Measurements from ENCODE around the gene MAP1B.

MAP1B gene

DNA sequence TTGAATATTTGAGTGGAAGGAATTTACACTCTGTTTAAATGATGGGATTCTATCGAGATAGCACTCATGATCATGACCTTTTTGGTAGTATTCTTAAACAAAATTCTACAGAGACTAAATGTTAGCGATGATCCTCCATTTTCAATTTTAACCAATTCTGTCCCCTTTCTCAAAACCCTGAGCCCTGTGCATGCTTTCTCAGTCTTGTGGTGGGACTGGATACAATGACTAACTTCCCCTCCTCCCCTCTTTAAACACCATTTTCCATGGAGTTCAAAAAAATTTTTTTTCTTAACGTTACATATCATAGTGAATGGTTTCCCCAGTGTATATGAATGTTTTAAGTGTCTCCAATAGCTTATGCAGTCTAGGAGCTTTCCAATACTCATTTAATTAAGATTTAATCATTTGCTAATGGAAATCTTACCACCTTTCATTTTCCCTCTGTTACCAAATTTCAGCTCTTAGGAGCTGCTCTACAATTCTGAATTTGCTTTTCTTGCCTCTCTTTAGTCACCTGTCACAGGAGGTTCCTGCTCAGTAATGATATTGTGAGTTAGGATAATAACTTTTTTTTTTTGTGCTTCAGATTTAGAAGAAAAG is 101.2 kb downstream of the MAP1B start:
- no peak overlapping the region for H3K9ac ChIP-seq (ENCODE audit: low read length)
- H3K27me3 ChIP-seq (ENCODE audit: control insufficient read depth, insufficient read depth, low read length): no peaks in the 10 kb centered on the region
- no peaks in the 10 kb centered on the region for H3K36me3 ChIP-seq (ENCODE audit: control insufficient read depth, insufficient read depth, low read length)
- H3K4me1 ChIP-seq (ENCODE audit: control insufficient read depth, insufficient read depth, low read length): peaks cover 11% of the 10 kb centered on the region
- H3K9me3 ChIP-seq (ENCODE audit: control insufficient read depth, low read length): no peaks in the 10 kb centered on the region
- no peak overlapping the region for H3K4me3 ChIP-seq (ENCODE audit: low read length)

DNA sequence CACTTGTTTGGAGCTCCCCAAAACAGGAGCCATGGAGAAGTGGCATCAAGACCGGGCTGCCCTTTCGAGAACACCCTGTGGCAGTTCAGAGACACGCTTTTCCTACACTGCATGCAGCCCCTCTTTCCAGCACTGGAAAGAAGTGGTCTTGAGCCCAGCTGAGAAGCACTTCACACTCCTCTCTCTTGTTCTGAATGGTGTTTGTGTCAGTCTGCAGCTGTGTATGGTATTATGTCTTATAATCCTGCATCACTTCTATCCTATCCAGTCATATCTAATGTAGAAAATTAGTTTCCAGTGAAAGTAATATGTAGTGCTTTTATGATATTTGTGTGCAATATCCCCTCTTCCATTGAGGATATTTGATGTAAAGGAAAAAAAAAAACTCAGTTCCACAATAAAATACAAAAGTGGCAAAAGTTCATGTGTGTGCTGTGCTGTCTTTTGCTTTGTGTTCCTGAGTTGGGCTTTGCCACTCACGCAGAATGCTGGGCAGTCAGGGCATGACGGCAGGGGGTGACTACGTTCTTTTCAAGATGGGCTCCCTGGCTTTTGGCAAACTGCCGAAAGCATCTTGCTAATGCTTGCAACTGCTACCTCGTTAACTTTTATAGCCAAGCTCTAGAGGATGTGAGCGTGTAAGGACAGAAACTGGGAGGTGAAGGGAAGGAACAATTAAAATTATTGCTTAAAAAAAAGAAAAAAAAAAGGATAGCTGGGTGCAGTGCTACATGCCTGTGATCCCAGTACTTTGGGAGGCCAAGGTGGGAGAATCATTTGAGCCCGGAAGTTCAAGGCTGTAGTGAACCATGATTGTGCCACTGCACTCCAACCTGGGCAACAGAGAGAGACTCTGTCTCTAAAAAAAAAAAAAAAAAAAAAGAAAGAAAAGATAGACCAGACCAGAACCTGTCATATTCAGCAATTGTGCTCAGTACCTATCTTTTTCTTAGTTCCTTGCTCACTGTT is 102.2 kb downstream of the MAP1B start:
- no peaks in the 10 kb centered on the region for H3K36me3 ChIP-seq (ENCODE audit: control insufficient read depth, insufficient read depth, low read length)
- H3K4me1 ChIP-seq (ENCODE audit: control insufficient read depth, insufficient read depth, low read length): peaks cover 11% of the 10 kb centered on the region
- no peaks in the 10 kb centered on the region for H3K27me3 ChIP-seq (ENCODE audit: control insufficient read depth, insufficient read depth, low read length)
- no peak overlapping the region for H3K9ac ChIP-seq (ENCODE audit: low read length)
- H3K9me3 ChIP-seq (ENCODE audit: control insufficient read depth, low read length): no peaks in the 10 kb centered on the region
- H3K4me3 ChIP-seq (ENCODE audit: low read length): no peak overlapping the region

DNA sequence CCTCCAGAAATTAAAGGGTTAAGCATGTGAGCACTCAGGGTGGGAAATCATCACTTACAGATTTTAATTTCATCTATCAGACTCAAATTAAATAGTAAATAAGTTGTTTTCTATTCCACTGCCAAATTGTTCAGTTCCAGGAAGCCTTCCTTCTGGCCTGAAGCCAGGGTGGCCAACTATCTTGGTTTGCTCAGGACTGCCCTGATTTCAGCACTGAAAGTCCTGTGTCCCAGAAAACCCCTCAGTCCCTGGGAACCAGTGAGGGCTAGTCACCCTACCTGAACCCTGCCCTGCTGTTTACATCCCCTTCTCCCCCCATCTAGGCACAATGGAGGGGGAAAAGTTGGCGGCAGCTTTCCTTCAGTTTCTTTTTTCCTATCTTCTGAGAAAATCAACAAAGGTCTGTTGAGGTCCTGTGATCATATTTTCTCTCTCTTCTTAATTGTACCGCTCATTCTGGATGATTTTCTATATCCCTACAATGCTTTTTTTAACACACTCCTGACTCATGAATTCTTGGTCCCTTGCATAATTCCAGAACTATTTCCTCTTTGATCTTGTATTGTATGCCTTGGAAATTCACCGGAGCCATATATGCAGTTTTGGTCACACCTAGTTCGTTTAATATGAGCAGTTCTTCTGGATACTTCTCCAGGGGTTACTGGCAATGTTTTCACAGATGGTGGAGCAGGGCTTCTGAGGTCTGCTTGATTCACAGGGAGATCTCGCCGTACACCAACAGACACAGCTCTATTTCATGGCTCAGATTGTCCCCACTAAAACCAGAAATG is 103.8 kb downstream of the MAP1B start:
- no peaks in the 10 kb centered on the region for H3K27me3 ChIP-seq (ENCODE audit: control insufficient read depth, insufficient read depth, low read length)
- no peak overlapping the region for H3K9ac ChIP-seq (ENCODE audit: low read length)
- H3K4me3 ChIP-seq (ENCODE audit: low read length): no peak overlapping the region
- peaks cover 11% of the 10 kb centered on the region for H3K4me1 ChIP-seq (ENCODE audit: control insufficient read depth, insufficient read depth, low read length)
- no peaks in the 10 kb centered on the region for H3K9me3 ChIP-seq (ENCODE audit: control insufficient read depth, low read length)
- H3K36me3 ChIP-seq (ENCODE audit: control insufficient read depth, insufficient read depth, low read length): no peaks in the 10 kb centered on the region

DNA sequence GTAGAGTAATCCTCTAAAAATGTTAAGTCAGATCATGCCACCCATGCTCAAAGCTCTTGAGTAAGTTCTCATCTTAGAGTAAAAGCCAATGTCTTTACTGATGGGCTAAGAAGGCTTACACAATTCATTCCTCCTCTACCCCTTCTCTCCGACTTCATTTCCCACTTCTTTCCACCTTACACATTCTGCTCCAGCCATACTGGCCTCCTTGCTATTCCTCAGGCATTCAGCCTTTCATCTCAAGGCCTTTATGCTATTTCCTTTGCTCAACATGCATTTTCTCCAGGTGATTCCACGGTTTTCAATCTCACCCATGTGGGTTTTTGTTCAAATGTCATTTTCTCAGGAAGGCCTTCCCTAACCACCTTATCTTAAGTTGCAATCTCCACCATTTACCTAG is 104.9 kb downstream of the MAP1B start:
- no peaks in the 10 kb centered on the region for H3K36me3 ChIP-seq (ENCODE audit: control insufficient read depth, insufficient read depth, low read length)

DNA sequence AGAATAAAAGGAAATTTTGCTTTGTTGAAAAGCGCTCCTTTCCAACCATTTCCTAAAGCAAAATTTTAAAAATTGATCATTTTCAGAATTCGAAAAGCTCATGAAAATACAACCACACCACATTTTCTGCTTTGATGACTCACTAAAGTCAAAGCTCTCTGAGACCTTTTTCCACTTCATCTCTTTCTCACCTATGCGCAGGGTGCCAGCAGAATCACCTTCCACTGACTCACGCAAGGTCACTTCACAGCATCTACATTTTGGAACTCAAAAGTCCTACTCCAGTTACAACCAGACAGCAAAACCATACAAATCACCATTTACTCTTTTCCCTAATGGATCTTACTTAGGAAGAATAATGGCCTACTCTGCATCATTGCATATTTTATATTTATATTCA is 106.2 kb downstream of the MAP1B start:
- H3K4me3 ChIP-seq (ENCODE audit: low read length): no peak overlapping the region
- H3K4me1 ChIP-seq (ENCODE audit: control insufficient read depth, insufficient read depth, low read length): peaks cover 11% of the 10 kb centered on the region
- H3K27me3 ChIP-seq (ENCODE audit: control insufficient read depth, insufficient read depth, low read length): no peaks in the 10 kb centered on the region
- H3K9ac ChIP-seq (ENCODE audit: low read length): no peak overlapping the region
- H3K36me3 ChIP-seq (ENCODE audit: control insufficient read depth, insufficient read depth, low read length): peaks cover 7% of the 10 kb centered on the region
- H3K9me3 ChIP-seq (ENCODE audit: control insufficient read depth, low read length): no peaks in the 10 kb centered on the region

More for the DNA sequence above, 104.9 kb downstream of the MAP1B start:
- peaks cover 11% of the 10 kb centered on the region for H3K4me1 ChIP-seq (ENCODE audit: control insufficient read depth, insufficient read depth, low read length)
- H3K27me3 ChIP-seq (ENCODE audit: control insufficient read depth, insufficient read depth, low read length): no peaks in the 10 kb centered on the region
- H3K9ac ChIP-seq (ENCODE audit: low read length): no peak overlapping the region
- H3K4me3 ChIP-seq (ENCODE audit: low read length): no peak overlapping the region
- H3K9me3 ChIP-seq (ENCODE audit: control insufficient read depth, low read length): no peaks in the 10 kb centered on the region

DNA sequence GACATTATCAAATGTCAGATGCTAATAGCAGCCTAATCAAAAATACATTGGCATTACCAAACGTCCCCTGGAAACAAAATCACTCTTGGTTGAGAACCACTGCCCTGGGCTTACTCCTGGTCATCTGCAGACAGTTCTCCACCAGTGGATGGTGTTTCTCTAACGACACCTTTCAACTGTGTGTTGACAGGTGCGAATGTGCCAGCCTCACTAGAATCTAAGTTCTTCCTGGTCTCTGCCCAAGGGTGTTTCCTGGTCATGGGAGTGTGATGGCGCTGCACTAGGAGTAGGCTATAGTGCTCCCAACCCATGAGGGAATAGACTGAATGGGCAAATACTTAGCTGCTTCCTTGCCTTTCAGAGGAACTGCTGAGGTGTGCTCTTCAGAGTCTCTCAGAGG is 106.9 kb downstream of the MAP1B start:
- peaks cover 10% of the 10 kb centered on the region for H3K36me3 ChIP-seq (ENCODE audit: control insufficient read depth, insufficient read depth, low read length)
- no peak overlapping the region for H3K9ac ChIP-seq (ENCODE audit: low read length)
- no peaks in the 10 kb centered on the region for H3K9me3 ChIP-seq (ENCODE audit: control insufficient read depth, low read length)
- no peak overlapping the region for H3K4me3 ChIP-seq (ENCODE audit: low read length)
- H3K27me3 ChIP-seq (ENCODE audit: control insufficient read depth, insufficient read depth, low read length): no peaks in the 10 kb centered on the region
- H3K4me1 ChIP-seq (ENCODE audit: control insufficient read depth, insufficient read depth, low read length): peaks cover 11% of the 10 kb centered on the region

DNA sequence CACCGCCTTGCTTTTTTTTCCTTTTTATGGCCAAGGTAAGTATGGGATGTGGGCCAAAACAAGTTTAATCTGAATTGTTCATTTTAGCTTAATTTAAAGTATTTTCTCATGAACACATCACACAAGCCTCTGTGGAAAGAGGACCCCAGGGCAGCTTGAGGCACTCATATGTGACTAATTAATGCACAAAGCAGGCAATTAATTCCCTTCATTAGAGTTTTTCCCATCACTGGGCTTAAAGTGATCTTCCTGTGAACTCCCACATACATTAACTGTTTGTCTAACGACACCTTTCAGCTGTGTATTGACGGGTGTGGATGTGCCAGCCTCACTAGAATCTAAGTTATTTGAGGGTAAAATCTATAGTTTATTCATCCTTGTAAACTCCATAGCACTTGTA is 109.5 kb downstream of the MAP1B start:
- no peak overlapping the region for H3K9ac ChIP-seq (ENCODE audit: low read length)

DNA sequence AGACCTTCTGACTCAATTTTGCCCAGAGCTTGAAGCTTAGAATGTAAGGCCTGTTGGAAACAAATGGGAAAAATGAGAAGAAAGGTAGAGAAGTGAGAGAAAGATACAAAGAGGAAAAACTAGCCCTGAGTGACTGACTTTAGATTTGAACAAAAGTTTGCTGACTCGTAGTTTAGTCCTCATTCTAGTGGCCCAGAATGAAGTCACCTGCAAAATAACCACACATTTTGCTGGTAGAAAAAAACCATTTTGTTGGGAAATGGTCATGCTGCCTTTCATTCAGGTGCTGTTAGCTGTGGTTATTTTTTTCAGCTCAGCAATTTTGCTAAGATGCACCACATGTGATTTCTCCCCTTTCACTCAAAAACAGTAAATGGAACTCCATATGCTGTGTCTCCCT is 113.8 kb downstream of the MAP1B start:
- H3K9ac ChIP-seq (ENCODE audit: low read length): no peak overlapping the region
- no peaks in the 10 kb centered on the region for H3K4me1 ChIP-seq (ENCODE audit: control insufficient read depth, insufficient read depth, low read length)
- no peaks in the 10 kb centered on the region for H3K27me3 ChIP-seq (ENCODE audit: control insufficient read depth, insufficient read depth, low read length)
- peaks cover 10% of the 10 kb centered on the region for H3K36me3 ChIP-seq (ENCODE audit: control insufficient read depth, insufficient read depth, low read length)
- no peaks in the 10 kb centered on the region for H3K9me3 ChIP-seq (ENCODE audit: control insufficient read depth, low read length)
- no peak overlapping the region for H3K4me3 ChIP-seq (ENCODE audit: low read length)

More for the DNA sequence above, 109.5 kb downstream of the MAP1B start:
- Histone ChIP-seq H3K36me3 (ENCODE audit: control insufficient read depth, insufficient read depth, low read length) (peaks cover 10% of the 10 kb centered on the region), H3K27me3 (ENCODE audit: control insufficient read depth, insufficient read depth, low read length) (no peaks in the 10 kb centered on the region), H3K9me3 (ENCODE audit: control insufficient read depth, low read length) (no peaks in the 10 kb centered on the region), H3K4me3 (ENCODE audit: low read length) (no peak overlapping the region), H3K4me1 (ENCODE audit: control insufficient read depth, insufficient read depth, low read length) (no peaks in the 10 kb centered on the region)

DNA sequence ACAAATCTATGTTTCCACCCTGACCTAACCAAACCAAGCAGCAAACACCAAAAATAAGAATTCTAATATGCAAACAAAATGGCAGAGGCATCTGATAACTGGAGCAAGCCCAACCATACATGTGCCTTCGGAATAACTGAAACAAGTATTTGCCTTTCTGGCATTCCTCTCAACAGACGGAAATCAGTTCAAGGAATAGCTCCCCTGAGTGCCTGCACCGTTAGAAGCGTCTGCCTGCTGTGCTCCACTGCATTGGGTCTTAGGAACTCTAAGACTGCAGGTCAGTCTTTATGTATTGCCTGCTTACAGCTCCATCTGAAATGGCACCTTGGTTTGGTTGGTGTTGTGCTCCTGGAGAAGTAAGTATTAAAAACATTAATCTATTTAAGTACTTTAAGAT is 114.3 kb downstream of the MAP1B start:
- H3K27me3 ChIP-seq (ENCODE audit: control insufficient read depth, insufficient read depth, low read length): no peaks in the 10 kb centered on the region
- no peaks in the 10 kb centered on the region for H3K4me1 ChIP-seq (ENCODE audit: control insufficient read depth, insufficient read depth, low read length)
- peaks cover 10% of the 10 kb centered on the region for H3K36me3 ChIP-seq (ENCODE audit: control insufficient read depth, insufficient read depth, low read length)
- no peaks in the 10 kb centered on the region for H3K9me3 ChIP-seq (ENCODE audit: control insufficient read depth, low read length)
- H3K4me3 ChIP-seq (ENCODE audit: low read length): no peak overlapping the region
- H3K9ac ChIP-seq (ENCODE audit: low read length): no peak overlapping the region

DNA sequence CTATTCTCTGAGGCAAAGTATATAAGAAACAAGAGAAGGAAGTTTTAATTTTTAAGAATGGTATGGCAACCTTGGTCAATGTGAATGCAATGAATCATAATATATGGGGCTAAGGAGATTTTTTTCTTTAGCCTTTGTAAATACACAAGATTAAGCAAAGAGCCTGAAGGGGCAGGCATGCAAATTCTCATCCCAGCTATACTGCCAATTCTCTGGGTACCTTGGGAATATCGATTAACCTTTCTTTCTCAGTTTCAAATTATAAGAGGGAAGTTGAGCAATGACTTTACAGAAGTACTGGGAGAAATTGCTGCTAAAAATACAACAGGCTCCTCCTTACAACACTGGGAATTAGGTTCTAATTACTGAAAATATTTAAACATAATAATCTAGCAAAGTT is 115.2 kb downstream of the MAP1B start:
- peaks cover 10% of the 10 kb centered on the region for H3K36me3 ChIP-seq (ENCODE audit: control insufficient read depth, insufficient read depth, low read length)
- H3K4me1 ChIP-seq (ENCODE audit: control insufficient read depth, insufficient read depth, low read length): no peaks in the 10 kb centered on the region
- H3K27me3 ChIP-seq (ENCODE audit: control insufficient read depth, insufficient read depth, low read length): no peaks in the 10 kb centered on the region
- no peak overlapping the region for H3K9ac ChIP-seq (ENCODE audit: low read length)
- no peak overlapping the region for H3K4me3 ChIP-seq (ENCODE audit: low read length)
- H3K9me3 ChIP-seq (ENCODE audit: control insufficient read depth, low read length): no peaks in the 10 kb centered on the region

DNA sequence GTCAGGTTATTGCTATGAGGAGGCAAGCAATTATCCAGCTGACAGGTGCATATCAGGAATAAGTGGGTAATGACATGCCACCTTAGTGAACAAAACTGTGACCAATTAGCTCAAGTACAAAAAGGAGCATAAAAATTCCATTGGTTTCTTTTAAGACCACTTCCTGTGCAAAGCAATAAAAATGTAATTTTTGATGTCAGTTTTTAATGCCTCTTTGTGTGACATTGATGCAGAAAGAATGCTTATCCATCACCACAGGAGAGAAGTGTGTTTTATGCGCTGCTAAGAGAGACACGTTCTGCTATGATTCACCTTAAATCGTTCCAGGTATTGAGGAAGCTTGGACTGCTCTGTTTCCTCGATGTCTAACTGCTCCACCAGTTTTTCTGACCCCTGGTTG is 116.1 kb downstream of the MAP1B start:
- H3K36me3 ChIP-seq (ENCODE audit: control insufficient read depth, insufficient read depth, low read length): peaks cover 4% of the 10 kb centered on the region
- H3K4me1 ChIP-seq (ENCODE audit: control insufficient read depth, insufficient read depth, low read length): no peaks in the 10 kb centered on the region
- no peak overlapping the region for H3K4me3 ChIP-seq (ENCODE audit: low read length)
- no peak overlapping the region for H3K9ac ChIP-seq (ENCODE audit: low read length)
- no peaks in the 10 kb centered on the region for H3K27me3 ChIP-seq (ENCODE audit: control insufficient read depth, insufficient read depth, low read length)
- H3K9me3 ChIP-seq (ENCODE audit: control insufficient read depth, low read length): no peaks in the 10 kb centered on the region

DNA sequence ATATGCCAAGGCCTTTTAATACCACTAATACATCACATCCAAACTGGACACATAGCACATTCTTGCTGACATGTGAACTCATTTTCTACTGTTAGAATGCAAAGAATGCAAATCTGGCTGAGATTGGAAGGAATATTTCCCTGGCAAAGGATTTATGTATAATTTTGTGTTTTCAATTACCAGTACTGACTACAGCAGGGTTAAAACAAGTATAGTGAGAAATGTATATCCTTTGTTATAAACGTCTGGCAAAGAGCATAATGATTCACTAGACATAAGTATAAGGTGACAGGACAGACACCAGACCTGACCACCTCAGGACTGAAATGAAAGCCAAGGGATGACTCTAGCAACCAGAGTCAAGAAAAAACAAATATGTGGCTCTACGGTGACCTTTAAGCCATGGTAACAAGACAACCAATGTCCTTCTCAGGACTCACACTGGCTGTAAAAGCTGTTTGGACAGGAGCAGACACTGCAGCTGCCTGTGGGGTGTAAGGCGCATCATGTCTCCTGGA is 117.7 kb downstream of the MAP1B start:
- Histone ChIP-seq H3K4me1 (ENCODE audit: control insufficient read depth, insufficient read depth, low read length) (no peaks in the 10 kb centered on the region), H3K9ac (ENCODE audit: low read length) (no peak overlapping the region), H3K9me3 (ENCODE audit: control insufficient read depth, low read length) (no peaks in the 10 kb centered on the region), H3K27me3 (ENCODE audit: control insufficient read depth, insufficient read depth, low read length) (no peaks in the 10 kb centered on the region), H3K36me3 (ENCODE audit: control insufficient read depth, insufficient read depth, low read length) (no peaks in the 10 kb centered on the region), H3K4me3 (ENCODE audit: low read length) (no peak overlapping the region)
